ENCODE data around the gene COPS4.
"Not testable (repeated sequence)": the region's sequence is repeated elsewhere in the genome, so short reads cannot be mapped to it uniquely, and the experiment has no call there.

COPS4 gene

DNA sequence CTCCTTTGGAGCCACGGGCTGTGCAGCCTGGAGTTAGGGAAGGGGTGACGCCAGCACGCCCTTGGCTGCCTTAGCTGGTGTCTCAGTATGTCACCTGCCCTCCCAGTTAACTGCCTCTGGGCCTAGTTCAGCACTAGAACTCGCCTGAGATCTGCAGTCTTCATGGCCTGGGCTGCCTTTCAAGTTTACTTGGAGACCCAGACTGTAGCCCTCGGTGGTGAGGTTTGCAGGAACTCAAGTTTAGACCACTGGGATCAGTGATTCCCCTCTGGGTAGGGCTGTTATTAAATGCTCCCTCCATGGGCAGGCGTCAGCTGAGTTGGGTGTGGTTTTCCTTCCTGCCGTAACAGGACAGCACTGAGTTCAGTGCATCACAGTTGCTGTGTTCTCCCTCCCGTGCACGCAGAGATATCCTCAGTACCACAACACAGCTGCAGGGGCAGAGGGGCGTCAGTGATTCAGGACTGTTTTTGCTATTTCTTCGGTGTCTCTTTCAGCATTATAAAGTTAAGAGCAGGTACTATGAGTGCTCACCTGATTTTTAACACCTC is 49.0 kb downstream of the COPS4 start:
- no peak for DNase-seq (ENCODE audit: low read depth in 2 of 2)

DNA sequence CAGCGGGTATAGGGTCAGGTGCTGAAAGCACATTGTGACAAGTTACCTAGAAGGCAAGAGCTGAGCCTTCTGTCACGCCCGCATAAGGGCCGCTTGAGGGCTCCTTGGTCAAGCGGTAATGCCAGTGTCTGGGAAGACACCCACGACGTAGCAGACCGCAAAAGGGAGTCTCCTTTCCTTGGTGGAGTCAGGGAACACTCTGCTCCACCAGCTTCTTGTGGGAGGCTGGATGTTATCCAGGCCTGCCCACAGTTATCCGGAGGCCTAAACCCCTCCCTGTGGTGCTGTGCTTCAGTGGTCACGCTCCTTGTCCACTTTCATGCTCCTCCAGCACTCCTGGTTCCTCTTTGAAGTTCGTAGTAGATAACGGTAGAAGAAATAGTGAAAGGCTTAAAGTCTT is 50.0 kb downstream of the COPS4 start:
- DNase-seq (ENCODE audit: low read depth in 2 of 2): not testable (repeated sequence)

DNA sequence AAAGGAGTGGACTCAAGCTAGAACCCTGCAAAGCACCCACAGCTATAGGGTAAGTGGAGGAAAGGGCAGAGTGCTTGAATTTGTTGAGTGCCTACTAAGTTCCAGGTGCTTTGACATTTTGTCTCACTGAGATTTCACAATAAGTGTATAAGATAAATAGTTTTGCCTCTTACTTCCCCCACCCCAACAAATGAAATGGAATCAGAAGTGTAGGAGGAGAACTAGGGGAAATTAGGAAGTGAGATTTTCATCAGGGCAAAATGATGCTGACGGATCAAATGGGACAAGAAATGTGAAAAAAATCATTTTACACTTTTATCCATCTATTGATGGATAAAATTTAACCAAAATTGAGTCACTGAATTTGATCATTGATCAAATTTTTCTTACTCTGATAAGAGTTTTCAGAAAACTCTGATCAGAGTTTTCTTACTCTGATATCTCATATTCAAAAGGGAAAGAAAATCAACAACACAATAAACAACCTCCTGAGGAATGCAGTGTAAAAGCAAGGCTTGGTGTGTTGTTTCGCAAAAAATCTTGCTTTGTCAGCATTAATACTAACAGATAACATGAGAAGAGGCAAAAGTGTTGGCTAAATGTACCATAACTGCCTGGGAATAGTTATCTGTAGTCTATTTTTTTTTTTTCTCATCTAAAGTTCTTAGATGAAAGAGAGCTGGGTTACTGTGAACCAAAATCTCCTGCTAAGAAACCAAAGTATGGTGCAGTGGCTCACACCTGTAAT is 54.6 kb downstream of the COPS4 start:
- no peak for DNase-seq (ENCODE audit: low read depth in 2 of 2)

DNA sequence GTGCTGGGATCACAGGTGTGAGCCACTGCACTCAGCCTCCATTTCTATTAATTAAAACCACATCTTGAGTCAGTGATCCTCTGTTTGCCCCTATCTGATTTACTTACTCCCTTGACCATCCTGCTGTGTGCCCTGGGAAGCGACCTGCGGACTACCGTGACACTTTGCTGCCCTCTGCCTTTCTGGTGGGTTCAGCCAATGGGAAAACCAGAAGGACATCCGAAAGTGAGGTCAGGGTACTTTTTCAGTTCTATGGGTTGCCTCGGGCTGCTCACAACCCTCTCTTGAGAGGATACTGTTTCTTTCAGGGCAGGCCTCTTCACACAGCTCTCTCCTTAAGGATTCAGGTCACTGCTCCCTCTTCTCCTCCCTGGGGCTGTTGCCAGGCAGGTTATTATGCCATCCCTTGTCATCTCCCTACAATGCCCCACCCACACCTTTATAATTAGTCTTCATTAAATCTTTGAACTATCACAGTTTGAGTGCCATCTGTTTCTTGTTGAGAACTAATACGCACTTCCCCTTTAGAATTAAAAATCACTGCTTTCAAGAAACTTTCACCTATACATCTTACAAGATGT is 58.2 kb downstream of the COPS4 start:
- DNase-seq (ENCODE audit: low read depth in 2 of 2): no peak

DNA sequence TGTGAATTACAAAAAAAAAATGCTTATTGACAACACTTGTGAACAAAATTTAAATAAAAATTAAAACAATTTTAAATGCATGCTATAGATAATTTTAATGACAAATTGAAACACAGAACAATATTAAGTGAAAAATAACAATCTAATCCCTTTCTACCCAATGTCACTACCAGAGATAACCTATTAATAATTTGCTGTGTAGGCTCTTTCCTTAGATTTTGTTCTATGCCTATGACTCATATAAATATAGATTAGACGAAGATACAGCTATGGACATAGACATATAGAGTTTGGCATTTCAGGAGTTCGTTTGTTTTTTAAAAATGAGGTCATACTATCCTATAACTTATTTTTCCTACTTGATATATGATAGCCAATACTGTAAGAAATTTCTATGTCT is 61.4 kb downstream of the COPS4 start:
- no peak for DNase-seq (ENCODE audit: low read depth in 2 of 2)

DNA sequence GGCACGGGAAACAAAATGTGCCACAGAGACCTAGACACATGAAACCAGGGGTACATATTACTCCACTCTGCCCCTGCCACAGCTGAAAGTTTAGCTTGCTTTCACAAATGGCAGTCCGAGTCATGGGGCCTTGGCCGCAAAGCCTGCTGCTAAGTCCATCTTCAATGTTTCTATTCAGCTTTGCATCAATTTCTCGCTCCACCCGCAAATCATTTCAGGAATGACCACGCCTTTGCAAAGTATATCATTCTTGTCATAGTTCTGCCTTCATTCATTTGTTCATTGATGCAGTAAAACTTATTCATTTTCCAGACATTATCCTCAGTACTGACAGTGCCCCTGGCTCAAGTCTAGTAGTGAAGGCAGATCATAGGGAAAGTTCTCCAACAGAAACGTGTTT is 70.0 kb downstream of the COPS4 start:
- DNase-seq (ENCODE audit: low read depth in 2 of 2): no peak

DNA sequence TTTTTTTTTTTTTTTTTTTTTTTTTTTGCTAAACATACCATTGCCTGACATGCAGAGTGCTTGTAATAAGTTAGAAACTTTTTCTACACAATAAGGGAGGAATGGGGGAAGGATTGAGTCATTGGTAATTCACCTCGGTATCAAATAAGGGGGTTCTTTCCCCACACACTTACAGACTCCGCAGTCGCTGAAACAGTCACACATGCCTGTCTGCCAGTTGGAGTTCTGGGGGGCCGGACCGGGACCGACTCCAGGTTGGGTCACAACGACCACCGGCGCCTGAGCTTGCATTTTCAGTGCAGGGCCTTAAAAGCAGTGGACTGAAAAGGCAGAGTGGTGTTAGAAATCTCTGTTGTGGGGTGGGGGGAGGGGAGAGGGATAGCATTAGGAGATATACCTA is 72.6 kb downstream of the COPS4 start:
- no peak for DNase-seq (ENCODE audit: low read depth in 2 of 2)

DNA sequence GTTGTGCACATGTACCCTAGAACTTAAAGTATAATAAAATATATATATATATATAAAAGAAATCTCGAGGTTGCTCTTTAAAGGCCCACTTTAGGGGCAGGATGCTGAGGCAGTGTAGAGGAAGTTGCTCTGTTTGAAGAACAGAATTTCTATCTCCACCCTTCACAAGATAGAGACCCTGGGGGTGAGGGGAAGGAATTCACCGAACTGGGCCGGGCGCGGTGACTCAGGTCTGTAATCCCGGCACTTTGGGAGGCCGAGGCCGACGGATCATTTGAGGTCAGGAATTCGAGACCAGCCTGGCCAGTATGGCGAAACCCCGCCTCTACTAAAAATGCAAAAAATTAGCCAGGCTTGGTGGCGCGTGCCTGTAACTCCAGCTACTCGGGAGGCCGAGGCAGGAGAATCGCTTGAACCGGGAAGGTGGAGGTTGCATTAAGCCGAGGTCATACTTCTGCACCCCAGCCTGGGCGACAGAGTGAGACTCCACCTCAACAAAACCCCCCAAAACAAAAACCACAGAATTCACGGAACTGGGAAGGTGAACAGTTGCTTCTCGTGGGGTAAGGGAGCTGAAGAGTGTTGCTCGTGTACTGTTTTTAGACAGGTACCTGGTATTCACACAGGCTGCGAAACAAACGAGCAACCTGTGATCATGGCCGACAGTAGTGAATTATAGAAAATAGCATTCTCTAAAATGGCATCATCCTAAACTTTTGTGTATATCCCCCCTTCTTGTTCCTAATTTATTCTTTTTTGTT is 73.3 kb downstream of the COPS4 start:
- no peak for DNase-seq (ENCODE audit: low read depth in 2 of 2)

DNA sequence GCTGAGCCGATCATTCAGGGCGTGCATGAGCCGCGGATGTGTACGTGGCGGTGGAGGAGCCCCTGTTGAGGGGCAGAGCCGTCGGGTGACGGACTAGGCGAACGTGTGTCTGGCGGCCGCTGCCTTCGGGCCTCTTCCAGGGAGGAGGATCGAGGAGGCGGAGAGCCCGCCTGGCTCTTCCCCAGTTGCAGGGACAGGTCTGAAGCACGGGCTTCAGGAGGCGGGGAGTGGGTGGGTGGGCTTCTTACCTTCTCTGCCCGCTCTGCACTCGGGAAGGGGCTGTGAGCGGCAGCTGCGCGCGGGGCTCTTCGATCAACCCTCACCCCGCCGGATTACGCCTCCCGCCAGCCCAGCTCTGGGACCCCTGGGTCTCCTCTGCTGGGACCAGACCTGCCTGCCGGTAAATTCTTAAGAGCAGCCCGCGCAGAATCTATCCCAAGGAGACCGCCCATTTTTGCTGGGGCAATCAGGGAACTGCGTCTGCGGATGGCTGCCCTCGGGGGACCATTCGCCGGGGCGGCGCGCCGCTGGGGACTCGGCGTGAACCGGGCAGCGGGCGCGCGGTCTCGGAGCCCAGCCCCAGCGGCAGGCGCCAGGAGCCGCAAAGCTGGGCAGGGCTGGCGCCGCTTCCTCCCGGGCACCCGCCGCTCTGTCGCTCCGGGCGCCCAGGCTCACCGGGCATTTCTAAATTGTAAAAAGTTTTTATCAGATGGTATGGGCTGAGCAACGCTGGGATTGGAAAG is 74.7 kb downstream of the COPS4 start:
- DNase-seq (ENCODE audit: low read depth in 2 of 2): peak in 1 of 2 donors; percentile 37

DNA sequence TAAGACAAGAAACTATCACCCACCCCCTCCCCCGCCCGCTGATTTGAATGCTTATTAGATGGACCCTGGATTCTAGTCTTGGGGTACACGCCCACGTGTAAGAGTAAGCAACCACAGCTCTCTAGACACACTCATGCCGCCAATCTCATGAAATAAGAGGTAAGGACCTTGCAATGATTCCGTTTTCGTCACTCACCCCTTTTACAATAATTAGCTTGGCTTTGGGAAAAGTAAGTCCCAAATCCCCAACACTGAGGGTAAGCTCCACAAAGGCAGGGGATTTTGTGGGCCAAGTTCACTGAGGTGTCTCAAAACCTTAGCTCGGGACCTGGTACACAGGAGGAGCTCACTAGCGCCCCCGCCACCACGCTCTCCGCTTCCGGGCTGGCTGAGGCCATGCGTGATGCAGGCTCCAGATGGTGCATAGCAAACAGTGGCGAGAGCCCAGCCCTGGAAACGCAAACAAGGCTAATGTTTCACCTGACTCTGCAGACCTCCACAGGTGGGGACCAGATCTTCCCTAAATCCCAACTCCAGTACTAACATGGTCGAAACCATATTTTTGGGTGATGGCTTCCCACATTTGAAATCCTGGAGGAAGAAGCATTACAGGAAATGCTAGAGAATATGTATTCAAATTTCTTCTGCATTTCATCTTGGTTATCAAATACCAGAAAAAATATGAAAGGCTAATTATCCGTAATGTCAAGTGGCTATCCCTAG is 75.4 kb downstream of the COPS4 start:
- DNase-seq (ENCODE audit: low read depth in 2 of 2): peak; percentile 82 to 89

DNA sequence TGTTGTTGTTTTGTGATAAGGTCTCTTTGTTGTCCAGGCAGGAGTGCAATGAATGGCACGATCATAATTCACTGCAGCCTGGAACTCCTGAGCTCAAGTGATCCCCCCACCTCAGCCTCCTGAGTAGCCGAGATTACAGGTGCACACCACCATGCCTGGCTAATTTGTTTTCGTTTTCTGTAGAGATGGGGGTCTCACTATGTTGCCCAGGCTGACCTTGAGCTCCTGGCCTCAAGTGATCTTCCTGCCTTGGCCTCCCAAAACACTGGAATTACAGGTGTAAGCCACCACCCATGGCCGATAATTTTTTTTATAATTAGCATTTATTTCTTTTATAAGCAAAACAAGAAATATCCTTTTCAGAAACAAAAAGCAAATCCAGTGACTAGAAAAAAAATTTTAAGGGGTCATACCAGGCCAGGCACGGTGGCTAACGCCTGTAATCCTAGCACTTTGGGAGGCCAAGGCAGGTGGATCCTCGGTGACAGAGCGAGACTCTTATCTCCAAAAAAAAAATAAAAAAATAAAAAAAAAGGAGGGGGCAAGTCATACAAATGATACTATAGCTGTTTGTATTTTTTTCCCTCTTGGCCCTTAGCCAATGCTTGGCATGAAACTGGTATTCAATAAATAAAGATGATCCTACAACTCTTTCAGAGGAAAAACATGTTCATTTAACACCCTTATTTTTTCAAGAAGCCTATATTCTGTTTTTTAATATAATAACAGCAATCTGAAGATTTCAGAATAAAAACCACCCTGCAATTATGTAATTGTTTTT is 76.2 kb downstream of the COPS4 start:
- DNase-seq (ENCODE audit: low read depth in 2 of 2): no peak

DNA sequence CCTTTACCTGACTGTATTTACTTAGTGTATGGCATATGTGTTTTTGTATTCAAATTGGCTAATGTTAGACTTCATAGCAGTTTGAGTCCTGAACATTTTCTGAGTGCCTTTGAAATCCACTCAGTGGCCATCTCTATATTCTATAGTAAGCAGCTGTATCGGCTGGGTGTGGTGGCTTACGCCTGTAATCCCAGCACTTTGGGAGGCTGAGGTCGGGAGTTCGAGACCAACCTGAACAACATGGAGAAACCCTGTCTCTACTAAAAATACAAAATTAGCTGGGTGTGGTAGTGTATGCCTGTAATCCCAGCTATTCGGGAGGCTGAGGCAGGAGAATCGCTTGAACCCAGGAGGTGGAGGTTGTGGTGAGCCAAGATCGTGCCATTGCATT is 76.8 kb downstream of the COPS4 start:
- DNase-seq (ENCODE audit: low read depth in 2 of 2): not testable (repeated sequence)

DNA sequence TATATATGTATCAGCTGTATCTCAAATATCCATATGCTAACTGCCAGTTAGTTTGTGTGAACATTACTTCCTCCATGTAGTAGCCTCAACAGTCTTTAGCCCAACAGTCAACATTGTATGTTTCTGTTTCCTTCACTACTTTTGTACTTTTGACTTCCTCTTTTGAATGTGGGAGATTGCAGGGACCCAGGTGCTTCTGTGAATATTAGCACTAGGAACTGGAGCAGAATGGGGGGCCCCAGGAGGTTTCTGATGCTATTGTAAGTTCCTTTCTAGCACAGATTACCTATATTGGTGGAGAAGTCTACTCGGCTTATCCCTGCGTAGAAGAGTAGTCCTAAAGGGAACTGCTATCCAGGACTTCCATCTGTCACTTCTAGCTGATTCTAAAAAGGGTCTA is 77.2 kb downstream of the COPS4 start:
- DNase-seq (ENCODE audit: low read depth in 2 of 2): no peak

DNA sequence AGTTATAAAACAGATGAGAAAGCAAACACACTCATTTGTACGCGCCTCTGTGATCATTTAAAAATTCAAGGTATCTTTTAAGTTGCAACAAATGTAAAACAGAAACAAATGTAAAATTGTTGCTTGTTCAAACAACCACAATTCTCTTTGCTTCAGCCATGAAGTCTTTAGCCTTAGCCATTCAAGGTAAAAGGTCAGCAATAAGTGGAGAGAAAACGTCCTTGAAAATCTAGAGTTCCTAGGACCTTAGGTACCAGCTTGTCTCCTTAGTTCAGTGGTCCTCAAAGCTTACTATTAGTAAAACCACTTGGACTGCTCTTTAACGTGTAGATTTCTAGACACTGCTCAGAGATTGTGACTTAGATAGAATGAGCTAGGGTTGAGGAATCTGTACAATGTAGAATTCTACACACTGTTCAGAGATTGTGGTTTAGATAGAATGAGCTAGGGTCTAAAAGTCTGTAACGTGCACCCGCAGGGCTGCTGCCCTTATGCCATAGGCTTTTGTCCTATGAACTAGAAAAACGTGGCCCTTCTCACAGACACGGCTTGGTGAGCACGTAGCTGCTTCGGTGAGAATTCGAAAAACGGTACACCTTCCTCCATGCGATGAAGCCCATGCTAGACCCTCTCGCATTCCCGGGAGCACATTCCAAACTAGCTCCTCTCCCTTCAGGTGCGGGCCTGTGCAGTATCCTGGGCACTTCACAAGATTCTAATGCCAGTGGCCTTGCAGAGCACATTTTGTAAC is 77.9 kb downstream of the COPS4 start:
- DNase-seq (ENCODE audit: low read depth in 2 of 2): peak in 1 of 2 donors; percentile 20

DNA sequence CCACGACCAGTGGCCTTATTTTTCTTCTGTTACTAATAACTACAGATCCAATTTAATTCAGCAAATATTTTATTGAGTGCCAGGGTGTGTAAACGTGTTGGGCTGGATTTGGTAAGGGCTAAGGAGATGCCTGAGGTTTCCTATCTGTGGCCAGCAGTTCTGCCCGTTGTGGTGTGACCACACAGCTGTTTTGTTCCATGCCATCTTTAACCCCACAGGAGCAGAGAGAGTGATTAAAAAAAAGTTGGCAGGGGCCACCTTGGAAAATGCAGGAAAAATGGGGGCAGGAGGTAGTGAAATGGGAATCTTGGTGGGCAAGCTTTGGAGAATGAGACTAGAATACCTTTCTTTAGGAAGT is 78.4 kb downstream of the COPS4 start:
- no peak for DNase-seq (ENCODE audit: low read depth in 2 of 2)

DNA sequence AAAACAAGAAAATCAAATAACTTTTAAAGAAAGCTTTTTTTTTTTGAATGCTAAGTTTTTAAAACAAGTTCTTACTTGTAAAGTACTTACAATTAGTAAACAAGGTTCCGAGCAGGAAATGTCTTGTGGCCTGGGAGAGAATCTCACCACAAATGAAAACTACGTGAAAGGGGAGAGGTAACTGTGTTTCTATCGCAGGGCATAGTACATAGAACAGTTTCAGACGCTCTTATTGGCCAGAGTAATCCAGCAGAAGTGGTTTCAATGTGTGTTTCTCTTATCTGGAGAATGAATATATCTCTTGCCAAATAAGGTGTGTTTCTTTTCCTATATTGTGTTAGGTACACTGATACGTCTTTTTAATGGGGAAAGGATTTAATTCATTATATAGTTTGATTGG is 79.6 kb downstream of the COPS4 start, which contains the start of gene PLAC8:
Gene PLAC8, minus strand, starts transcription at position 154 of the 400 bp plus-strand sequence. CDS start 6,808 bp downstream, outside the sequence.
- DNase-seq (ENCODE audit: low read depth in 2 of 2): no peak

DNA sequence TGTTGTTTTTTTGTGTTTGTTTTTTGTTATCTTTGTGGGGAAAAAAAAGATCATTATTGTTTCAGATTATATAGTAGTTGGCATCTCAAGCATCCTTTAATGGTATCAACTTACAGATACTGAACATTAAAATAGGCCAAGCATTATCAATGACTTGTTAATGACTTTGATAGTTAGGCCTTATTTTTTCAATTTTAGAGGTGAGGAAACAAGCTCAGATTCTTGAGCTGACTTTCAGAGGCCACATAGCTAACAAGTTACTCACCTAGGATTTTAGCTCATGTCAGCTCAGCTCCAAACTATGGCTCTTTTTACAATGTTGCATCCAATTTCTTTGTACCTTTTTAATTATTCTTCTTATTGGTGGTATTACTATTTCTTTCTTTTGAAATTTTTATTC is 80.0 kb downstream of the COPS4 start:
- no peak for DNase-seq (ENCODE audit: low read depth in 2 of 2)

DNA sequence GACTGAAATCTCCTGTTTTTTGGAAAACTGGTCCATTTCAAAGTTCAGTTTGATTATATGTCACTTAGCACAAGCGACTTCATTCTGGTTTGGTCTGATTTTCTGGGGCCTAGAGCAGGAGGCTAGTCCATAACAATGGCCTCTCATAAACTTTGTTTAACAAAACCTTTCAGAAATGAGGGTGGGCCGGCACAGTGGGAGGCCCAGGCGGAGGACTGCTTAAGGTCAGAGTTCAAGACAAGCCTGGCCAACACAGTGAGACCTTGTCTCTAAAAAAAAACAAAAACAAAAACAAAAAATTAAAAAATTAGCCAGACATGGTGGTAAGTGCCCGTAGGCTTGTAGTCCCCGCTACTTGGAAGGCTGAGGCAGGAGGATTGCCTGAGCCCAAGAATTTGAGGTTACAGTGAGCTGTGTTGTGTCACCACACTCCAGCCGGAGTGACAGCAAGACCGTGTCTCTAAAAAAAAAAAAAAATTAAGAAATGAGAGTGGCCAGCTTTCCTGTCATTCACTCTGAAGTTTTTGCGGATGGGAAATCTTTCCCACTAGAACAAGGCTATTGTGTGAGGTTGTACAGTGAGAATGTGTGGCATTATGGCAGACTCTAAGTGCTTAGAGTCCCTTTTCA is 80.8 kb downstream of the COPS4 start:
- no peak for DNase-seq (ENCODE audit: low read depth in 2 of 2)

DNA sequence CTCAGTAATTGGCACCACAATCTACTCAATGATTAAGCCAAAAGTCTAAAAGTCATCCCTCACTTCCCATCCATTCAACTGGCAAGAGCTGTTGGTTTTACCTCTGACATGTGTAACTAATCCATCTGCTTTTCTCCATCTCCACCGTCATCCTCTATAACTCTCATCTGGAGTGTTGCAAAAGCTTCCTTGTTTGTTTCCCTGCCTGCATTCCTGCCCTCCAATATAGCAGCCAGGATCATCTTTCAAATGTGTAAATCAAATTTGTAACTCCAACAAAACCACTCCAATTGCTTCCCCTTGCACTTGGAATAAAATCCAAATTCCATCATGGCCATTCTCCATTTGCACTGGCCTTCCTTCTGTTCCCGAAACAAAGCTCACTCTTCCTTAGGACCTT is 83.9 kb downstream of the COPS4 start:
- DNase-seq (ENCODE audit: low read depth in 2 of 2): no peak

All from activated CD4-positive, alpha-beta T cell treated with anti-CD3 and anti-CD28 coated beads for 24 hours (primary cell).